CD14-positive monocyte (primary cell): ENCODE data around the gene MAP4K3. TPM values are rescaled to one million over a fixed set of nuclear protein-coding genes. Genes with fewer than 3 reads are reported as not detected.

ENCODE experiments used
- DNase-seq, 3 donors: peaks; one replicate each; pipeline ENCODE4 v3.0.0-alpha.2; 2011 to 2022
- H2AFZ ChIP-seq: 2 replicates; pipeline ENCODE4 v1.6.0; 2012; ENCODE audit warnings: mild to moderate bottlenecking, low read depth, low read length, inconsistent platforms; ENCODE audit not compliant: insufficient read depth, poor library complexity, severe bottlenecking
- H3K27ac ChIP-seq, 2 donors: 1 replicate in 1 of 2; 2 replicates in 1 of 2; pipeline ENCODE4 v1.5.1; 2012 to 2013; ENCODE audit warnings: low read length in 2 of 2, control low read depth in 1 of 2, inconsistent platforms in 1 of 2, low read depth in 1 of 2, mild to moderate bottlenecking in 1 of 2
- H3K27me3 ChIP-seq, 2 donors: one replicate each; pipeline versions ENCODE4 v1.6.0 to v1.6.1; 2011 to 2013; ENCODE audit warnings: low read length in 2 of 2; ENCODE audit not compliant: control insufficient read depth in 2 of 2, insufficient read depth in 2 of 2
- H3K36me3 ChIP-seq, 2 donors: replicated peaks in 1 of 2; 1 replicate in 1 of 2; 2 replicates in 1 of 2; pipeline versions ENCODE4 v1.5.1 to v1.6.1; 2012 to 2013; ENCODE audit warnings: low read length in 2 of 2, control low read depth in 1 of 2, inconsistent platforms in 1 of 2, mild to moderate bottlenecking in 1 of 2; ENCODE audit not compliant: insufficient read depth in 2 of 2, control insufficient read depth in 1 of 2
- H3K4me1 ChIP-seq, 2 donors: 1 replicate in 1 of 2; 2 replicates in 1 of 2; pipeline versions ENCODE4 v1.5.1 to v1.6.1; 2012 to 2013; ENCODE audit warnings: low read length in 2 of 2, control low read depth in 1 of 2, inconsistent platforms in 1 of 2, mild to moderate bottlenecking in 1 of 2, moderate library complexity in 1 of 2; ENCODE audit not compliant: insufficient read depth in 2 of 2, control insufficient read depth in 1 of 2
- H3K4me2 ChIP-seq: replicated peaks from 2 replicates; pipeline ENCODE3; 2012; ENCODE audit warnings: low read length, moderate library complexity, mild to moderate bottlenecking; ENCODE audit not compliant: poor library complexity, severe bottlenecking; ENCODE audit errors: extremely low read depth
- H3K4me3 ChIP-seq, 3 experiments: fragments of 200-600 bp in 1 of 3; sonication (generic) in 1 of 3; replicated peaks in 1 of 3; 1 replicate in 2 of 3; 2 replicates in 1 of 3; pipeline ENCODE4 v1.5.1; 2011 to 2013; ENCODE audit warnings: low read length in 3 of 3, mild to moderate bottlenecking in 3 of 3, control low read depth in 2 of 3, low read depth in 2 of 3, inconsistent platforms in 1 of 3, moderate library complexity in 1 of 3
- H3K79me2 ChIP-seq: 2 replicates; pipeline ENCODE4 v1.6.0; 2012; ENCODE audit warnings: mild to moderate bottlenecking, control low read depth, inconsistent platforms, low read length, moderate library complexity; ENCODE audit not compliant: insufficient read depth
- H3K9ac ChIP-seq: 2 replicates; pipeline ENCODE4 v1.6.0; 2017; ENCODE audit warnings: low read length, mild to moderate bottlenecking; ENCODE audit not compliant: insufficient read depth, poor library complexity, severe bottlenecking
- H3K9me3 ChIP-seq, 2 donors: replicated peaks in 1 of 2; 1 replicate in 1 of 2; 2 replicates in 1 of 2; pipeline versions ENCODE4 v1.5.1 to v1.6.1; 2012 to 2013; ENCODE audit warnings: low read length in 2 of 2, control low read depth in 1 of 2; ENCODE audit not compliant: control insufficient read depth in 1 of 2, insufficient read depth in 1 of 2
- H4K20me1 ChIP-seq: 2 replicates; pipeline ENCODE4 v1.6.0; 2012; ENCODE audit warnings: mild to moderate bottlenecking, low read length, control low read depth, moderate library complexity; ENCODE audit not compliant: insufficient read depth
- H3K27ac Mint-ChIP-seq, 7 donors: one replicate each; pipeline ENCODE4 v1.8.0; 2020; ENCODE audit warnings: mild to moderate bottlenecking in 7 of 7, mixed read lengths in 7 of 7, moderate library complexity in 6 of 7, inconsistent platforms in 2 of 7
- H3K27me3 Mint-ChIP-seq, 3 donors: one replicate each; pipeline ENCODE4 v1.8.0; 2021 to 2022; ENCODE audit warnings: low read depth in 3 of 3, mild to moderate bottlenecking in 3 of 3, mixed read lengths in 3 of 3, moderate library complexity in 3 of 3, inconsistent platforms in 1 of 3
- H3K36me3 Mint-ChIP-seq, 2 donors: one replicate each; pipeline ENCODE4 v1.8.0; 2020; ENCODE audit warnings: mixed read lengths in 2 of 2, inconsistent platforms in 1 of 2, mild to moderate bottlenecking in 1 of 2
- H3K4me1 Mint-ChIP-seq: one replicate; pipeline ENCODE4 v1.8.0; 2020; ENCODE audit warnings: mild to moderate bottlenecking, mixed read lengths
- H3K4me3 Mint-ChIP-seq, 2 donors: one replicate each; pipeline ENCODE4 v1.8.0; 2020; ENCODE audit warnings: mild to moderate bottlenecking in 2 of 2, mixed read lengths in 2 of 2, moderate library complexity in 1 of 2
- H3K9me3 Mint-ChIP-seq, 7 donors: one replicate each; pipeline ENCODE4 v1.8.0; 2020 to 2022; ENCODE audit warnings: mixed read lengths in 7 of 7, mild to moderate bottlenecking in 6 of 7, moderate library complexity in 6 of 7, inconsistent platforms in 2 of 7
- CTCF ChIP-seq: fragments of 200-600 bp; IDR thresholded peaks from one replicate; pipeline ENCODE4 v1.8.0; 2022; ENCODE audit warnings: antibody characterized with exemption, mild to moderate bottlenecking
- WGBS: methylation state at CpG from one replicate; pipeline ENCODE4 v1.1.5; 2013; ENCODE audit warnings: missing lambda C conversion rate; ENCODE audit not compliant: insufficient coverage; 5-methylcytosine and 5-hydroxymethylcytosine counted together
- intact Hi-C, 2 donors: fragments of 100-400 bp; cut with micrococcal nuclease; formaldehyde crosslinking; loops; one replicate each; pipeline versions ENCODE4 v1.15.0 to v1.15.1; 2023
- polyA plus RNA-seq, 3 donors: library from polyadenylated mRNA; depleted of rRNA in 1 of 3; unstranded in 2 of 3; stranded (reverse) in 1 of 3; fragments of 300-500 nt in 2 of 3; fragments of >200 nt in 1 of 3; fragmentation: Illumina TruSeq in 2 of 3; gene quantifications; 1 replicate in 2 of 3; 2 replicates in 1 of 3; pipeline ENCODE4 v1.2.3, GENCODE V29; 2012 to 2021

The MAP4K3 gene
- polyA plus RNA-seq, 3 donors: 1.0 to 8.0 (median 4.0) TPM

GRCh38 chr2:39445934-39446333, 8.8 kb upstream of the MAP4K3 start:
- Histone ChIP-seq H3K27ac (no peak overlapping the region), H3K79me2 (no peaks in the 10 kb centered on the region), H3K9ac (no peak overlapping the region), H3K4me1 (no peaks in the 10 kb centered on the region), H3K4me3 (no peak overlapping the region), H3K9me3 (peaks cover 4 to 8% of the 10 kb centered on the region in 2 donors), H4K20me1 (no peaks in the 10 kb centered on the region), H2AFZ (no peak overlapping the region), H3K4me2 (no peak overlapping the region), H3K36me3 (no peaks in the 10 kb centered on the region), H3K27me3 (no peaks in the 10 kb centered on the region)
- peaks cover 7 to 28% (median 13%) of the 10 kb centered on the region in 7 donors for H3K9me3 Mint-ChIP-seq
- no peak overlapping the region for H3K4me3 Mint-ChIP-seq
- no peak for DNase-seq
- intact Hi-C loops: no loop called here
- WGBS: no CpG with 5 or more reads among the region's 3 CpGs
- no peaks in the 10 kb centered on the region for H3K4me1 Mint-ChIP-seq
- H3K27ac Mint-ChIP-seq: no peak overlapping the region
- no peak for TF ChIP-seq CTCF
- H3K27me3 Mint-ChIP-seq: peaks cover 0 to 1% (median 0%) of the 10 kb centered on the region in 3 donors
- peaks cover 0 to 7% of the 10 kb centered on the region in 2 donors for H3K36me3 Mint-ChIP-seq

GRCh38 chr2:39443009-39443408, 5.9 kb upstream of the MAP4K3 start:
- peaks cover 7 to 19% (median 13%) of the 10 kb centered on the region in 7 donors for H3K9me3 Mint-ChIP-seq
- H2AFZ ChIP-seq: no peak overlapping the region
- H3K27ac ChIP-seq: no peak overlapping the region
- intact Hi-C loops: no loop called here
- no peak for DNase-seq
- WGBS: no CpG with 5 or more reads among the region's 1 CpG
- H3K27me3 ChIP-seq: no peaks in the 10 kb centered on the region
- peaks cover 4% of the 10 kb centered on the region for H3K4me1 Mint-ChIP-seq
- H3K4me3 Mint-ChIP-seq: no peak overlapping the region
- H3K4me3 ChIP-seq: no peak overlapping the region
- peaks cover 0 to 5% (median 0%) of the 10 kb centered on the region in 3 donors for H3K27me3 Mint-ChIP-seq
- H3K79me2 ChIP-seq: no peaks in the 10 kb centered on the region
- H3K9me3 ChIP-seq: peaks cover 4 to 8% of the 10 kb centered on the region in 2 donors
- H3K4me2 ChIP-seq: no peak overlapping the region
- H3K9ac ChIP-seq: no peak overlapping the region
- H3K36me3 ChIP-seq: no peaks in the 10 kb centered on the region
- H3K4me1 ChIP-seq: peaks cover 3 to 5% of the 10 kb centered on the region in 2 donors
- no peak for TF ChIP-seq CTCF
- H4K20me1 ChIP-seq: no peaks in the 10 kb centered on the region
- no peak overlapping the region for H3K27ac Mint-ChIP-seq
- H3K36me3 Mint-ChIP-seq: peaks cover 0 to 7% of the 10 kb centered on the region in 2 donors
